ENCODE measurements around the gene PROCA1. TPM values are rescaled to one million over a fixed set of nuclear protein-coding genes. Genes with fewer than 3 reads are reported as not detected.

The PROCA1 gene
- total and polyA plus RNA-seq, 2 of the 13 experiments (the other 11 are each of a cell fraction or from before 2014, with no cell fraction given), result 0.73 to 1.5 TPM

DNA sequence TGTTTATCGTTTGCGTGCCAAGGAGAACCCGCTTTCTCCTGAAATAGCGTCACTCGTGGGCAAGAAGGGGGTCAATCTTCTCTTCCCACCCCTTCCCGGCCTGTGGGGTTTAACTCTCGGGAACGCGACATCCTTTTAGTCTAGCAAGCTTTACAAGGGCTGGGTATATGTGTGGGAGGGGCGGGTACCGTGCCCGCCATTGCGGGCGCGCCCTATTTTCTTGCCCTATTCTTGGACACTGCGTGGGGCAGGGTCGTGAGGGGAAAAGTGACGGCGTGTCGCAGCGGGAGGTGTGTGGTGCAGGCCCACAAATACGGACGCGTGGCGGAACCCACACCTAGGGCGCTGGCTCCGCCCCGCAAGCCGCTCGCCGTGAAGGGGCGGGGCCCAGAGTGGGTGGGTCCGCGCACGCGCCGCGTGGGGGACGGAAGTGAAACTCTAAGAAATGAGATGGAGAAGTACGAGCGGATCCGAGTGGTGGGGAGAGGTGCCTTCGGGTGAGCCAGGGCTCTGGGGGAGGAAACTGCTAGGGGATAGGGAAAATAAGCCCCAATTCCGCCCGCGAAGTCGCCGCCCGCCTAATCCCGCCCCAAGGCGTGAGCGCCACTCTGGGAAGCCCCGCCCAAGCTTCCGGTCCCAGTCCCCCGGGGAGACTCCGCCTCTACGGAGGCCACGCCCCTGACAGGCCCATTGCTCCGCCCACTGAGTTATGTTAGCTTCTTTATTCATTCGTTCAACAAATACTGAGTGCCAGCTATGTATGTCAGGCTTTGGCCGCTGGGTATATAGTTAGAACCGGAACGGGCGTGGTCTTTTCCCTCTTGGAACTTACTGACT, 16.9 kb upstream of the PROCA1 start, which contains the start of gene NEK8 (continued):
- no peak; the same call in 1 of the 2 replicates for TF ChIP-seq RARA (CRISPR knock-in tag; IDR thresholded peaks at IDR 0.05)
- TF ChIP-seq, protein P1, sequence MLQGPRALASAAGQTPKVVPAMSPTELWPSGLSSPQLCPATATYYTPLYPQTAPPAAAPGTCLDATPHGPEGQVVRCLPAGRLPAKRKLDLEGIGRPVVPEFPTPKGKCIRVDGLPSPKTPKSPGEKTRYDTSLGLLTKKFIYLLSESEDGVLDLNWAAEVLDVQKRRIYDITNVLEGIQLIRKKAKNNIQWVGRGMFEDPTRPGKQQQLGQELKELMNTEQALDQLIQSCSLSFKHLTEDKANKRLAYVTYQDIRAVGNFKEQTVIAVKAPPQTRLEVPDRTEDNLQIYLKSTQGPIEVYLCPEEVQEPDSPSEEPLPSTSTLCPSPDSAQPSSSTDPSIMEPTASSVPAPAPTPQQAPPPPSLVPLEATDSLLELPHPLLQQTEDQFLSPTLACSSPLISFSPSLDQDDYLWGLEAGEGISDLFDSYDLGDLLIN (CRISPR knock-in tag; IDR thresholded peaks at IDR 0.05; ENCODE audit: borderline replicate concordance), result no peak
- no peak for TF ChIP-seq SNAPC4 (CRISPR knock-in tag; IDR thresholded peaks at IDR 0.05)
- no peak; the same call in 1 of the 2 replicates for TF ChIP-seq ZNF263 (CRISPR knock-in tag; IDR thresholded peaks at IDR 0.05)
- TF ChIP-seq GFI1 (CRISPR knock-in tag; IDR thresholded peaks at IDR 0.05; ENCODE audit: borderline replicate concordance), result peak; percentile 22; the same call in 1 of the 2 replicates
- TF ChIP-seq RNF2 (conservative IDR thresholded peaks at IDR 0.05; ENCODE audit: low read depth), result no peak
- TF ChIP-seq TARDBP (CRISPR knock-in tag; IDR thresholded peaks at IDR 0.05), result peak; percentile 45; the same call in 1 of the 2 replicates
- TF ChIP-seq PREB (CRISPR knock-in tag; IDR thresholded peaks at IDR 0.05), result no peak
- TF ChIP-seq PRMT3 (CRISPR knock-in tag; IDR thresholded peaks at IDR 0.05; ENCODE audit: borderline replicate concordance, low read depth), result no peak
- 0 out of 2 replicates have a peak, but pooled peaks have one; percentile 56 for TF ChIP-seq HNRNPL (IDR thresholded peaks at IDR 0.05; ENCODE audit: low read depth, low read length)
- TF ChIP-seq, protein P2, sequence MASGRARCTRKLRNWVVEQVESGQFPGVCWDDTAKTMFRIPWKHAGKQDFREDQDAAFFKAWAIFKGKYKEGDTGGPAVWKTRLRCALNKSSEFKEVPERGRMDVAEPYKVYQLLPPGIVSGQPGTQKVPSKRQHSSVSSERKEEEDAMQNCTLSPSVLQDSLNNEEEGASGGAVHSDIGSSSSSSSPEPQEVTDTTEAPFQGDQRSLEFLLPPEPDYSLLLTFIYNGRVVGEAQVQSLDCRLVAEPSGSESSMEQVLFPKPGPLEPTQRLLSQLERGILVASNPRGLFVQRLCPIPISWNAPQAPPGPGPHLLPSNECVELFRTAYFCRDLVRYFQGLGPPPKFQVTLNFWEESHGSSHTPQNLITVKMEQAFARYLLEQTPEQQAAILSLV (CRISPR knock-in tag; IDR thresholded peaks at IDR 0.05; ENCODE audit: borderline replicate concordance), result no peak
- no peak for TF ChIP-seq ZNF543 (CRISPR knock-in tag; IDR thresholded peaks at IDR 0.05)
- no peak for TF ChIP-seq MEIS1 (CRISPR knock-in tag; IDR thresholded peaks at IDR 0.05; ENCODE audit: borderline replicate concordance)
- TF ChIP-seq ZNF44 (CRISPR knock-in tag; IDR thresholded peaks at IDR 0.05), result no peak
- no peak for TF ChIP-seq POLR2AphosphoS2 (IDR thresholded peaks at IDR 0.05; ENCODE audit: low read depth, low read length)
- no peak for TF ChIP-seq CBX5 (CRISPR knock-in tag; IDR thresholded peaks at IDR 0.05; ENCODE audit: borderline replicate concordance)
- TF ChIP-seq SIN3A (IDR thresholded peaks at IDR 0.05; ENCODE audit: borderline replicate concordance, low read depth, low read length), result 0 out of 2 replicates have a peak, but pooled peaks have one; percentile 30
- TF ChIP-seq RBM22 (optimal IDR thresholded peaks at IDR 0.05; ENCODE audit: low read length), result no peak
- TF ChIP-seq ZNF296 (CRISPR knock-in tag; conservative IDR thresholded peaks at IDR 0.05), result 0 out of 2 replicates have a peak, but pooled peaks have one; percentile 63
- no peak for TF ChIP-seq KMT2A (CRISPR knock-in tag; IDR thresholded peaks at IDR 0.05)

Measured in HepG2 (cell line).